Activated CD4-positive, alpha-beta T cell treated with anti-CD3 and anti-CD28 coated beads, Interleukin-2, amount 50 U/mL, for 1 hour (primary cell): Measurements from ENCODE around the gene DDX51.
A peak's percentile ranks its signal among the peaks of the same experiment; 100 is the strongest.

Experiments
- DNase-seq: peaks from one replicate; pipeline ENCODE4 v3.0.0-alpha.2; 2020

Gene DDX51

GRCh38 chr12:132178801-132179401 is 34.8 kb upstream of the DDX51 start:
- peak; percentile 60 for DNase-seq

- no peak for DNase-seq
Observed at GRCh38 chr12:132178316-132178715, 34.2 kb upstream of the DDX51 start.

GRCh38 chr12:132176920-132177551 is 32.9 kb upstream of the DDX51 start:
- DNase-seq, result no peak

GRCh38 chr12:132176385-132176919 is 32.3 kb upstream of the DDX51 start:
- DNase-seq, result no peak

- no peak for DNase-seq
Observed at GRCh38 chr12:132175496-132176384, 31.6 kb upstream of the DDX51 start.

- DNase-seq, result no peak
Observed at GRCh38 chr12:132174839-132175490, 30.8 kb upstream of the DDX51 start.

GRCh38 chr12:132174015-132174838 is 30.1 kb upstream of the DDX51 start:
- no peak for DNase-seq

GRCh38 chr12:132173135-132174014 is 29.3 kb upstream of the DDX51 start:
- DNase-seq, result no peak

GRCh38 chr12:132172619-132173018 is 28.5 kb upstream of the DDX51 start:
- no peak for DNase-seq

- no peak for DNase-seq
Observed at GRCh38 chr12:132171968-132172521, 27.9 kb upstream of the DDX51 start.

GRCh38 chr12:132171293-132171967 is 27.3 kb upstream of the DDX51 start:
- no peak for DNase-seq

GRCh38 chr12:132170637-132171292 is 26.6 kb upstream of the DDX51 start:
- DNase-seq, result no peak

- no peak for DNase-seq
Observed at GRCh38 chr12:132170094-132170636, 26.0 kb upstream of the DDX51 start.

GRCh38 chr12:132169376-132169775 is 25.3 kb upstream of the DDX51 start:
- no peak for DNase-seq

GRCh38 chr12:132168311-132169031 is 24.4 kb upstream of the DDX51 start:
- no peak for DNase-seq

GRCh38 chr12:132167611-132168310 is 23.6 kb upstream of the DDX51 start:
- DNase-seq, result no peak

- no peak for DNase-seq
Observed at GRCh38 chr12:132166801-132167591, 22.9 kb upstream of the DDX51 start.
